NCI-H446 (cell line): ENCODE data around the gene GNAQ.

Source experiments
- DNase-seq, 2 experiments: peaks; one replicate each; lab custom pipeline; 2025; lab: John Stamatoyannopoulos, UW

GNAQ gene

DNA sequence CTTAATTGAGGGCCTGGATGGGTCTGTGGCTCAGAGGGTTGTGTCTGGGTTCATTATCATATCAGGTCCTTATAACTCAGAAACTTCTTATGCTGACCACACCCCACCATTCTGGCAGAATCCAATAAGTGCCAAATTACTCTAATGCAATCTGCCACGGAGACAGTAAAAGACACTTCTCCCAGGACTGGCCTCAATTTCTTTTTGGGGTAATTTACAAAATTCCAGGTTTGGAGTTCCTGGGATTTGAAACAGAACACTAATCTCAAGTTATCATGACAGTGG is 187.8 kb downstream of the GNAQ start:
- no peak for DNase-seq

DNA sequence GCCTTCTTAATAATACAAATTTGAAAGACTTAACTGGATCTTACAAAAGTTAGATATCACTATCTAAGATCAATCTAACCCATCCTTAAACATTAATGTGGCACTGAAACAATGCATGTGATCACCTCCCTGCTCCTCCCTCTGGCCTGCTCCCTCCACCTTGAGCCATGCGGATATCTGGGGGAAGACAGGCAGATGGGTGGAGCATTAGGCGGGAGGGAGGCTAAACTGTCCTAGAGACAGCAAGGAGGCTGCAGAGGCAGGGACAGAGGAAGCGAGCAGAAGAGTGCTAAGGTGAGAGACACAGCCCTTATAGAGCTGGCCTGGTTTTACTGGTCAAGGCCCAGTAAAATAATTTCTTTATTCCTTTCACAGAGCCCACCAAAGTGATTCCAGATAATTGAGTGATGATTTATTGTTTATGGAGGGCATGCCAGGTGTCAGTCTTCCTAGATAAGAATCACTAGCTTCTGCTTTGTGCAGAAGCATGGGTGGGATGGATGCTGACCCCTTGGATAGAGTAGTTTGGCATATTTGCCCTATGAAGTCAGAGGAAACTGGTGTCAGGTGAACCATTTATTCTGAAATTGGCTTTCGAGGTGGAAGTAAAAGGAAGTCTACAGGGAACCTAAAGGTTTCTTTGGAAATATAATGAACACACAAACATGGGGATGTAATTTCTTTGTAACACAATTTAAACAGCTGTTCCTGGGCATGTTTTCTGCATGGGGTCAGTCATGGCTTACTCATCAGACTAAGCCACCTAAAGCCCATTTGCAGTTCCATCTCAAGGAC is 188.3 kb downstream of the GNAQ start:
- DNase-seq = no peak

DNA sequence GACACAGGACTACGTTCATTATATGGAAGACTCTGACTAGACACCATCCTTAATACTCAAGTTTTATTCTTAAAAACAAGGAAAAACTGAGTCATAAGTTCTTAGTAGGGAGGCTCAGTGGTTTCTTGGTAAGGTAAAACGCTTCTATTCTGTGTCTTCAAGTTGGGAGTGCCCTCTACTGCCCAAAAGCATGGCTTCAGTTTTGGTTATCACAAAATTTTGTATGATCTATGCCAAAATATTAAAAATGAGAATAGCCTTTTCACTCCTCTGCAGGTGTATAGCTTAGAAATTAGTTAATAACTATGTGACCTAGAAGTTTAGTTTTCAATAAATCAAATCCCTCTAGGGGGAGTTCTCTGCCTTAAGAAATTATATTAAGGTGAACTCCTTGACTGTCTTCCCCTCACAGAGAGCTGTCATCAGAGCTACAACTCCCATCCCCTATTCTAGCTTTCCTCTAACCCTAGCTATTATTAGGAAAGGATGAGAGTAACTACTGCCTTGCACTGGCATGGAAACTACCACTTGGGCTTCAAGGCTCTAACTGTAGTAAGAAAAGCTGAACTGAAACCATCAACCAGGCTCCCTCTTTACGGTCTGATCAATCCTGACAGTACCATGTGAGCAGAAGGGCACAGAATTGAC is 189.7 kb downstream of the GNAQ start:
- DNase-seq = no peak

DNA sequence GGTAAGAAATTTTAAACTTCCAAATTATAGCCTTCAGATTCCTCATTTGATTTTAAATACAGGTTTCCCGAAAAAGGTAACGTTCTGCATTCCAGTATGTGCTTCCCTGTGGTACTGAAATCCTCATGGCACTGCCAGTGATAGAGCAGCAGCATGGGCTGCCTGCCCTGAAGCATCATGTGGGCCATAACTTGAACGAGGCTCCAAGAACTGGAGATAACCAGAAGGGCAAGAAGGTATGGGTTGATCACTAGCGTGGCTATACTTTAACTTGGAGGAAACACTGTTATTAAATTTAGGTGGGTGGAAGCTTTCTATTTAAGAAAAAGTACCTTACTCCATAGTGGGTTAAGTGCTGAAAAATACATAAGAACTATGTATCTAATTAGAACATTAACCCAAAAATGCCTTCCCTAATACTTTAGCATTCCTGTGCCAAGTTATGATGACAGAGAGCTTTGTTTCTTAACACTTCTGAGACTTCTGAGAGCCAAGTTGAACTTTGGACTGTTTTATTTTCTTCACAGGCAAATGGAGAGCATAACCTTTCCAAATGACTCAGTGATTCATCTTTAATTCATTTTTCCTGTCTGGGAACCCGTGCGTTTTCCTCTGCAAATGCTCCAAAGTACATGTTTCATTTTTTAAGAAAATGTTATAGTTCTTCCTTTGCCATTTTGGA is 192.0 kb downstream of the GNAQ start:
- DNase-seq = no peak

DNA sequence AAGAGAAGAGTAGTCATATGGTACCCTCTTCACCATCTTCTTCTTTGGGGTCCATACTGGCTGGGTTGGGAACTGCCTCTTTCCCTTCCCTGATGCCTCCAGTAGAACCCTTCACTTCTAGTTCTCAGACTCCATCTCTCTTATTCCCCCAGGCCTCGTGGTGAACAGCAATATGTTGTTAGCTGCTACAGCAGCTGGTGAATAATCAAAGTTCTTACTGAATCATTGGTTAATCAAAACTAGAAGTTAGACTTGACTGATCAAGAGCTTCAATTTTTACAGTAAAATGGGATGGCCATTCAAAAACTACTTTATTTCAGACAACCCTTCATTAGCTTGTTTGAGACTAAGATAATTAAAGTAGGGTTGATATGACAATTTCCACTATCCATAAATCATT is 192.6 kb downstream of the GNAQ start:
- no peak for DNase-seq

DNA sequence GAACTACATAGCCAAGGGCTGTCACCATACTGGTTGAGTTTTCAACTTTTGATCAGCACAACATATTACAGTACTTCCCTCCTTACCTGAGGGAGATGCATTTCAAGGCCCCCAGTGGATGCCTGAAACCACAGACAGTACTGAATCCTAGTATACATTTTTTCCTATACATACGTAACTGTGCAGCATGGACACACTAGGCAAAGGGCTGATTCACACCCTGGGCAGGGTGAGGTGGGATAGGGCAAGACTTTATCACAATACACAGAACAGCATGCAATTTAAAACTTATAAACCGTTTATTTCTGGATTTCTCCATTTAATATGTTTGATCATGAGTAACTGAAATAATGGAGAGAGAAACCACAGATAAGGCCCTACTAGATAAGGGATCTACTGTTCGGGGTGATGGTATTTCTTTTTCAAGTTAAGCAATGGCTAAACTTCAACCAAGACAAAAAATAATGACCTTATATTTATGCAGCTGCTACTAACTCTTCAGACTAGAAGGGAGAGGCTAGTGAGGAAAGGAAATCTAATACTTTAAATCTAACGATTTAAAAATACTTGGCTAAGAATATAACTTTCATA is 196.6 kb downstream of the GNAQ start:
- no peak for DNase-seq

DNA sequence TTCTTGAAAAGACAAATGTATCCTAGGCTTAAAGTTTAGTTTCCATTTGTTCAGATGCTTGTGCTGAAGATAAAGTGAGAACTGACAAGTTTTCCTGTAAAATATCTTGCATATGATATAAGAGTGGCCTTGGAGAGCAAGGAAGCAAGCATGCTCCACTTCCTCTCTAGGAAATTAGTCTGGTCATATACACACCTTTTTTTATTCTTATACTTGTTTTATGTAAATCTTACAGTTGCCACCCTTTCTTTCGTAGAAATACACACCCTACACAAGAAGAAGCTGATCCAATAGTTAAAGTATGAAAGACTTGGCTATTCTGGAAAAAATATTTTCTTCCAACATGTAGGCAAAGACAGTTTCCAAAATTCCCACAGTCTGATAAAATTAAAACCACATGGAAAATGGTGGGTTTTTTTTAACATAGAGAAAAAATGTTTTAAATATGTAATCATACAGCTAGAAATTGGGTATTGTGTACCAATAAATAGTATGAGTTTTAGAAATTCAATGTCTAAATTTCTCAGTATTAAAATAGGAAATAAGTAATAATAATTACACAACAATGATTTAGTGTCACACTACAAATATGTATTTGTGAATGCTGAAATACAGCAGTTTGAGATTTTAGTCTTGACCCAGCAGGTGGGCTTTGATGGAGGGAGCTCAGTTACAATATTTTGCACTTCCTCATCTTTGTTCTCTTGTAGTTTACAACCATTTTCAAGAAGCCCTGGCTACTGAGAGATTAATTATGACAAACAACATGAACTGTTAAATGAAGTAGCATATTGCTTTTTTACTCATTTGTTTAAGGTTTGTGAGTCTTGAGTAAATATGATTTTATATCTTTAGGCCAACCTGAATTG is 197.8 kb downstream of the GNAQ start:
- no peak for DNase-seq

DNA sequence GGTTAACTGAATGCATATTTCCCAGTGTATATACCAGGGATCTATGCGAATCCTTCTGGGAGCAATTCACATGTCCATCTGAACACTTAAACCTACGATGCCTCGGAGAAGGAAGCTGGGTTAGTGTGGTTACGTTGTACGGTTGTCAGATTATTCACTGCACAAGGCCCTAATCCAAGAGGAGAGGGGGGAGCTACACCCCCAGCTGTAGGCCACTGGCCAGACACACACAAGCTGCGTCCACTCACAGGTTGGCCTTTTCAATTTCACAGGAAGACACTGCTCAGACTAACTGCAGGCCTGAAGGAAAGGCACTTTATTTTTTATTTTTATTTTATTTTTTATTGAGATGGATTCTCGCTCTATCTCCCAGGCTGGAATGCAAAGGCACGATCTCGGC is 199.0 kb downstream of the GNAQ start:
- no peak for DNase-seq

DNA sequence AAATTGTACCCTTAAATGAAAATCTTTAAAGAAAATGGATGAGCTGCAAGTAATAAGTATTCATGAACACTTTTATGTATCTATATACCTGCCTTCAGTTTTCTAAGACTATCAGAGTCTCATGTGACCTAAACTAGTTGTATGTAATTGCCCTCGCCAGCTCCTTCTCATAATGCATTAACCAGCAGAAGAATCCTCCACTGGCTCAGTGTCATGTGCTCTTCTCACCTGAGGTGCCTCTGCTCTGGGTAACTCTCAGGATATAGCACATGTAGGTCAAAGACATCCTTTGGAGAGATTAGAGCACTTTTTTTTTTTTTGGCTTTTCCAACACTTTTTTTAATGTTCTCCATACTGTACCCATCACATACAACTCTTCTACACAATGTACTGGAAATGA is 199.8 kb downstream of the GNAQ start:
- no peak for DNase-seq

DNA sequence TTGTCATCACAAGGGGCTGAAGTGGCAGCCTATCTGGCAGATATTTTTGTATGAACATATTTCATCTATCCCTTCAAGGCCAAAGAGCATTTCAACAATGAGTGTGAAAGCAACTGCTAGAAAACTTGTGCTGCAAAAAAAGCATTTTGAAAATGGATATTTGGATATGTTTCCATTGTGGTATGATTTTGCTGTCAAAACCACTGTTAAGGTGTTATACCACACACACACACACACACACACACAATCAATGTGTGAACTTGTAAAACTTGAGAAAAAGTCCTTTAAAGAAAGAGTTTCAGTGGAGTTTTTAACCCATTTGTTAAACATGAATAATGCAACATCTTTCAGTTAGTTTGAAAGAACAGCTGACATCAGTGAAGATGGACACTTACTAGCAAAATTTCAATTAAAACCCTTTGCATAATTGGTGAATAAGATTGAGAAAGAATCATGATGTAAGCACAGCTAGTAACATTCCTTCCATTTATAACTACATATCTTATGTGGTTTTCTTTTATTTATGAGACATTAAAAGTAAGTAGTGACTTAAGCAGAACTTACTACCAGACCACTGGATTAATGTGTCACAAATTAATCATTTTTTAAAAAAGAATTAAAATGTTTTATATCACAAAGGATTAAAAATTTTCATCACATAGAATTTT is 200.9 kb downstream of the GNAQ start:
- no peak for DNase-seq

DNA sequence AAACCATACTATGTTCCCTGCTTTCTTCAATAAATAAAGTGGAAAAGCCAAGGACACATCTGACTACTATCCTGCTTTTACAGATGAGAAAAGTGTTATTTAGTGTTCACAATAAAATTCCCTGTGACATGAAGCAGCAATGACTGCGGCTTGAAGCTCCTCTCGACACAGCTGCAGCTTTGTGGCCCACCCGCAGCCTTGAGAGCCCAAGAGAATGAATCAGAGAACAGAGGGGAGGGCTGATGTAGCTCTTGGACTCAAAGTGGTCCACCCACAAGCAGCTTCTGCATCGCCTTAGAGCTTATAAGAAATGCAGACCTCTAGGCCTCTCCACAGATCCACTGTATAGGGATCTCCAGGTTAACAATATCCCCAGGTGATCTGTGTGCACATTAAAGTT is 202.2 kb downstream of the GNAQ start:
- no peak for DNase-seq

DNA sequence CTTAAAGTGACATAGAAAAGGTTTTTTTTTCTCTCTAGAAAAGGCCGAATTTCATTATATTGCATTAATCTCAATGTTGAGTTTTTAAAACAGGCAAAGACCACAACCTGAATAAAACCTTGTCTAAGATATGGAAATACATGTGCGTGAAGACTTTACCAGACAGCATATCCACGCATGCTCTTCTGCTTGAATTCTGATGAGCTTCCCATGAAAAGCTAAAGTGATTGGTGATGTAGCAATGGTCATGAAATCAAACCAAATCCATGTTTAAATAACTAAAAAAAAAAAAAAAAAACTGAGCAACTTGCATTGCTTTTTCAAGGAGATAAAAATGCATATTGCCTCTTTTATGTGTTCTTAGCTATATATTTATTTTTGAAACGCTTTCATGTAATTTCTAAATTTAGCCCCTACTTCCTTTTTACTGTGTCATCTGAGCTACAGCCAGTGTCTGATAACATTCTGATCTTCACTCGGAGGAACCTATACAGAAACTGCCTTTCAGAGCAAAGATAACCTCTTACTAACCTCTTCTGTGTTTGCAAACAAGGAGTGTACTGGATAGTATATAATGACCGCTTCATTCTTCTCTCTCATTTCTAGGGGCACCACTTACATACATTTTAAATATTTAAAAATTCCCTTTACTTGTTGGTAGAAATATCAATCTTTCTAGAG is 204.4 kb downstream of the GNAQ start:
- DNase-seq = no peak

DNA sequence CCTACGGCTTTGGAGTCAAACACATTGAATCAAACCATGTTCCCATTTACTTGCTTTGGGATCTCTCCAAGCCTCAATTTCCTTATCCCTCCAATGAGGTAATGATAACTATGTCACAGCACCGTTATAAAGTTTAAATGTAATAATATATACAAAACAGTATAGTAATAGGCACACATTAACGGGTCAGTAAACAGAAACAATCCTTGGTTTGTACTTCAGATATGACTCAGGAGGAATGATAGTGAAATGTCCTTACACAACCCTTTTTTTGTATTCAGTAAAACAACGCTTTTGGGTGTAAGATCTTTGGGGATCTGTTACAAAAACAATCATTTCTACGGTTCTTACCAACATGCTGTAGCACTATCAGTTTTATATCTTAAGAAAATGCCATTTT is 205.0 kb downstream of the GNAQ start:
- no peak for DNase-seq

DNA sequence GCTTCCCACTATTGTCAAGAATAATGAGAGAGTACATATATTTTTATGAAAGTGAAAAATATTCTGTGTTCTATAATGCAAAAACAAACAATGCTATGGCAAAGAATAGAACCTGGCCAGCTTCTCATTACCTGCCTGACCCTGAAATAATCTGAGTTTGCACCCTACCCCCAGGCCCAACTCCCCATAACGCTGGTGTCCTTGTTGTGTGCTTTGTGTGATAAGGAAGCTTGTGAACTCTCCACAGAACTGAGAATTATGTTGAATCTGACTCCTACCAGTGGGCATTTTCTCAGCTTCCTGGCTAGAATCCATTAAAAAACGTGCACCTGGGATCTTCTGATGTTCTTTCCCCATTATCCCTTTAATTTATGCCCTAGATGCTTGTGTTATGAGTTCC is 205.5 kb downstream of the GNAQ start:
- DNase-seq = no peak

DNA sequence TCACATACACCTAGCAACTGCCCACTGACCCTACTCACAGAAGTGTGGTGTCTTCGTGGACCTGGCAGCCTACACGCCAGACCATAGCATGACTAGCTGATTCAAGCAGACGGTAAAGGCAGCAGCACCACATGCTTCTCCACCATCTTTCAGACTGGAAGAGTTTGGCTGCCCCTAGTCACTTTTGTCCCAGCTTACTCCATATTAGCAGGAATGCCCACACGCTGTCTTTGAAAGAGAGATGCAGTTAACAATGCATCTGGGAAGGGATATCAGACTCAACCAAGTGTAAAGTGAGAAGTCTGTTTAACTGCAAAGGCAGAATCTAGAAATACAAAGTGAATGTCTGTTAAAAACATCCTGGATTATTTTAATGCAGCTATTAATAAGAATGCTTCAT is 206.2 kb downstream of the GNAQ start:
- DNase-seq = no peak

DNA sequence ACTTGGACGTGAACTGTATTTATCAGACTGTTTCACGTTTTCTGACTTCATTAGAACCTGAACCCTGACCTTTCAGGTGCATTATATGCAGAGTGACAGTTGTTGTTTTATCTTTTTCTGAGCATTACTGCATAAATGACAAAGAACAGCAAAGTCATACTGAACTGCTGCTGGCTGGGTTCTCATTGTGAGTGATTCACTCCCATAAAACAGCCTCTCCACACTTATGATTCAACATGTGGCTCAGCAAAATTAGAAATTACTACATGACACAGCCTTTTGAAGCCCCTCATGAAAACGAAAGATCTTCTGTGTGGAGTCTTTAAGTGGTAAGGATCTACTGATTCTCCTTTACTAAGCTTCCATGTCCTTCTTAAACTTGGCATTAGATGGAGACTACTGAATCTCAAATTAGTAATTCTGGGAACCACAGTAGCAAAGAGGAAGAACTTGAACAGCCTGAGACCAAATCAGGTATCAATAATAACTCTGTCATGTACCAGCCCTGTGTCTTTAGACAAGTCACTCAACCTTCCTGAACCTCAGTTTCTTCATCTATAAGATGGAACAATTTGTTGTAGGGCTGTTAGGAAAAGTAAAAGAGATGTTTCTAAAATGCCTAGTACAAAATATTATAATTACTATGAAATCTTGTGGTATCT is 211.2 kb downstream of the GNAQ start:
- no peak for DNase-seq

DNA sequence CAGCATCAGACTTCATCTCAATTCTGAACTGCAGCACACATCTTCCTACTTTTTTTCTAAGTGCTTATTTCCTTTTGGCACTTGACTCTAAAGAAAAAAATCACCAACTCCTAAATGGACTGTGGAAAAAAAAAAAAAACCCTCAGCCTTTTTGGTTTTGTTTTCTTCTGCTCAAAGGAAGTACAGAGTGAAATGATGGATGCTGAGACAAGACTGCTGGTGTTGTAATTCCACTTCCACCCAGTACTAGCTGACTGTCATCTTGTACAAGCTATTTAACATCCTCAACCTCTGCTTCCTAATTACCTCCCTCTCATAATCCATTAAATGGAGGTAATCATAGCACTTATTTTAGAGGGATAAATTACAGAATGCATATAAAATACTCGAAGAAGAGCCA is 212.0 kb downstream of the GNAQ start:
- no peak for DNase-seq

DNA sequence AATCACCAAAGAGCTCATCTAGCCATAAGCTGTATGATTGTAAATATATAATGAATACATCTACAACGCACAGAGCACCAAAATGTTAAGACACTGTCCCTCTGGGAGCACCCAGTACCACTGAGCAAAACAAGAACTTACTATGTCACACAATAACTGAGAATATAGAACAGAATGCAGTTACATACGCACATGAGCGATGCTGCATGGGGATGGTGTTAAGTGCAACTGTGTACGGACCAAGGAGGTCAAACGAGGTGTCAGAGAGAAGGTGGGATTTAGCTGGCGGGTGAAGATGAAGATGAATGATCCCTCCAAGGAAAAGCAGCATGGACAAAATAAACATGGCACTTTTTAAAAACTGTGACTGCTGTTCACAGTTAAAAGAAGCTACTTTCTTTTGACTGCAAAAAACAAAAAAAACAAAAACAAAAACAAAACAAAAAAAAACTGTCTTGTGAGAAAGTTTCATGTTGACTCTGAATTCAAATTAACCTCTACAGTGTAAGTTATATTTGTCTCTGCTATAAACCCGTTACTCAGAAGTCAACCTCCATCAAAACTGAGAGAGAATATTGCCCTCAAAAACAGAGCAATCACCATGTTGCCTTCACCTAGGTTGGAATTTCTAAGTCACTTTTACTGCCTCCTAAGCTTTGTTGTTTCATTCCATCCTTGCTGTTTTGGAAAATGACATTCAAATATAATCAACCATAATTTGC is 213.9 kb downstream of the GNAQ start:
- DNase-seq = no peak

DNA sequence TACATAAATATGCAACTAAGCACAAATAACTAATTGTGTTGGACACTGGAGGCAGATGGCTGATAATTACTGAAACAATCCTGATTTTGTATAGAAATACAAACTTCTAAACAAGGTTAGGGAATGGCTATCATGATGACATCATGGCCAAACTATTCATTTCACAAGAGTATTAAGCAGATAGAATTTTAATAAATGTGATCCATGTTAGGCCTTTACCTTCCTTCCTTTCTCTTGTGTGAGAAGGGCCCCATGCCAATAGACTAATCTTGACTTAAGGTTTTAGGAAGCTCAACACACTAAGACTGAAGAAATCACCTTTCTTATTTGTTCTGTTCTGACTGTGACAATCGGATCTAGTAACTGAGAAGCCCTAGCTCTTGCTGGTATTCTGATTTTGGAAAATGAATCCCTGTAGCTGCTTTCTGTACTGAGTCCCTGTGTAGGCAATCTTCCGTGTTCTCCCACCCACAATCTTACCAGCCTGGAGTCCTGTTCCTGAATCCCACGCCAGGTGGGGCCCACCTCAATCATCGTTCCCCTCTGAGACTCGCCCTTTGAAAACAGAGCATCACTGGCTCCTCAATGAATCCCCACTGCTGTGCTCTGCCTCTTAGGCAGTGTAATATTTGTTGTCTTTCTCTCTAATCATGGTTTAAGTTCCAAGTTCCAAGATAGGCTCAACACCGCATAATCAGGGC is 214.8 kb downstream of the GNAQ start:
- no peak for DNase-seq
